Subcutaneous adipose tissue (tissue), 4 donors: Measurements from ENCODE around the gene SMARCD3. TPM values are rescaled to one million over a fixed set of nuclear protein-coding genes. Genes with fewer than 3 reads are reported as not detected.

Source experiments
- total RNA-seq, 4 donors: library from RNA; depleted of rRNA; stranded (reverse); fragments of >200 nt; gene quantifications; one replicate each; pipeline ENCODE4 v1.1.0, GENCODE V29; 2016
- TF ChIP-seq, protein P1 (sequence below): fragments of 450-650 bp; IDR thresholded peaks from one replicate; pipeline ENCODE4 v1.5.1; 2016; ENCODE audit warnings: low read depth, mild to moderate bottlenecking, control low read depth, antibody characterized with exemption, moderate library complexity

Gene SMARCD3
- total RNA-seq, 4 donors from 2014 or later, result 15.9 to 38.2 (median 21.1) TPM

GRCh38 chr7:151272405-151272804 lies 23.9 kb upstream of the SMARCD3 start:
- TF ChIP-seq, protein P1, sequence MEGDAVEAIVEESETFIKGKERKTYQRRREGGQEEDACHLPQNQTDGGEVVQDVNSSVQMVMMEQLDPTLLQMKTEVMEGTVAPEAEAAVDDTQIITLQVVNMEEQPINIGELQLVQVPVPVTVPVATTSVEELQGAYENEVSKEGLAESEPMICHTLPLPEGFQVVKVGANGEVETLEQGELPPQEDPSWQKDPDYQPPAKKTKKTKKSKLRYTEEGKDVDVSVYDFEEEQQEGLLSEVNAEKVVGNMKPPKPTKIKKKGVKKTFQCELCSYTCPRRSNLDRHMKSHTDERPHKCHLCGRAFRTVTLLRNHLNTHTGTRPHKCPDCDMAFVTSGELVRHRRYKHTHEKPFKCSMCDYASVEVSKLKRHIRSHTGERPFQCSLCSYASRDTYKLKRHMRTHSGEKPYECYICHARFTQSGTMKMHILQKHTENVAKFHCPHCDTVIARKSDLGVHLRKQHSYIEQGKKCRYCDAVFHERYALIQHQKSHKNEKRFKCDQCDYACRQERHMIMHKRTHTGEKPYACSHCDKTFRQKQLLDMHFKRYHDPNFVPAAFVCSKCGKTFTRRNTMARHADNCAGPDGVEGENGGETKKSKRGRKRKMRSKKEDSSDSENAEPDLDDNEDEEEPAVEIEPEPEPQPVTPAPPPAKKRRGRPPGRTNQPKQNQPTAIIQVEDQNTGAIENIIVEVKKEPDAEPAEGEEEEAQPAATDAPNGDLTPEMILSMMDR, result no peak

GRCh38 chr7:151271699-151272355 lies 23.3 kb upstream of the SMARCD3 start:
- TF ChIP-seq, protein P1, result no peak

GRCh38 chr7:151269511-151269910 lies 21.0 kb upstream of the SMARCD3 start:
- TF ChIP-seq, protein P1, result no peak

DNA sequence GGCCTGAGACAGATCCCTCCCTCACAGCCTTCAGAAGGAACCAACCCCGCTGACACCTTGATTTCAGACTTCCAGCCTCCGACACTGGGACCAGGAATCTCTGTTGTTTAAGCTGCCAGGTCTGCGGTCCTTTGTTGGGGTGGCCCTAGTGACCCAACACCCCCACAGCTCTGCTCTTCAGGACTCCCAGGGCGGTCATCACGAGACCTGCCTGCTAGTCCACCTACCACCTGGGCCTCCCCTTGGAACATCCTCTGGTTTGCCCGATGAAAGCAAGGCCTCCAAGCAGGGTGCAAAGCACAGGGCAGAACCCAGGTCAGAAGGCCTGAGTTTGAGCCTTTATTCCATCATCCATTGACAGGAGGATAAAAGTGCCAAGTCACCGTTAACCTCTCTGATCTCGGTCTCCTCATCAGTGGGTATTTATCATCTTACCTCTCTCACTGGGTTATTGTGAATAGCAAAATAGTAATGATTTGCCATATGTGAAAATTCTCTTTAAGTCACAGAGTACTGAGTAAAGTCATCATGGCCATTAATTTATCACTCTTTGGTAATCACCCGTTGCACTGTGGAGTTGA lies 16.9 kb upstream of the SMARCD3 start:
- TF ChIP-seq, protein P1, result no peak

DNA sequence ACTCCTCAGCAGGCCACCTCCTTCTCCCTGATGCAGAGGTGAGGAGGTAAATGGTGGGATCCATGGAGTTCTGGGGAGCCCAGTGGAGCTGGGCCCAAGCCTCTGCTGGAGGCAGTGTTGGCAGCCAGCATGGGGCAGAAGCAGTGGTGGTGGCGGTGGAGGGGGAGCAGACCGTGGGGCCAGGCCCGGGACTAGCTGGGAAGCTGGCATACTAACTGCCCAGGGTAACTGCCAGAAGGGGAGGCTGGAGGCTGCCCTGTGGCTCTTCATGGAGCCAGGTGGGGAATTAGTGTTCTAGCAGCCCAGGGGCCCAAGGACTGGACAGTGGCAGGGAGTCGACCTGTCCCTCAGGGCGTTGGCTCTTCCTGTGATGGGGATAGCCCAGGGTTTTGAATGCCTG lies 16.1 kb upstream of the SMARCD3 start:
- TF ChIP-seq, protein P1, result no peak

DNA sequence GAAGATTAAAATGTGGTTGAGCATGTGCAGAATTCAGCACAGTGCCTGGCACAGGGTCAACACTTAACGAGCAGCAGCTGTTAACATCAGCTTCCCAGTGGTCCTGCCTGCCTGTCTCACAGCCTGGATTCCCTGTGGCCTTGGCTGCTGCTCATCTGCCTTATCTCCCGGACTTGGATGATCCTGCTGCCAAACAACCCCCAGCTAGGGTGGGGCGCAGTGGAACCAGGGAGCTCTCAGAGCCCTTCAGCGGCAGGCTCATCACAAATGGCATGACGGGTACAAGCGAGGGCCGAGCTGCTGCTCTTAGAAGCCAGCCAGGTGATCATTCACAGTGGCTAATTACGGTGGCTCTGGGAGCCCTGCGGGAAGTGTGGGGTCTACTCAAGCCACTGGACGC lies 13.0 kb upstream of the SMARCD3 start:
- TF ChIP-seq, protein P1, result no peak

GRCh38 chr7:151260883-151261282 lies 12.4 kb upstream of the SMARCD3 start:
- TF ChIP-seq, protein P1, result no peak
